Body of pancreas (tissue), 4 donors: Measurements from ENCODE around the gene CTTNBP2. TPM values are rescaled to one million over a fixed set of nuclear protein-coding genes. Genes with fewer than 3 reads are reported as not detected.
"Not testable (repeated sequence)": the region's sequence is repeated elsewhere in the genome, so short reads cannot be mapped to it uniquely, and the experiment has no call there.

Source experiments
- ATAC-seq: fragments of 150-250 bp; one replicate; pipeline ENCODE4 v1.9.1; 2016
- DNase-seq, 4 donors: peaks; one replicate each; pipeline ENCODE4 v3.0.0-alpha.2; 2019
- H3K27ac ChIP-seq, 4 donors: fragments of 200-600 bp; sonication (generic); 1 replicate in 3 of 4; 2 replicates in 1 of 4; pipeline versions ENCODE4 v1.5.1 to v1.6.1; 2016 to 2019; ENCODE audit warnings: mild to moderate bottlenecking in 1 of 4, mixed read lengths in 1 of 4, moderate library complexity in 1 of 4
- H3K27me3 ChIP-seq, 2 donors: fragments of 200-600 bp; sonication (generic); one replicate each; pipeline ENCODE4 v1.6.0; 2016; ENCODE audit warnings: mild to moderate bottlenecking in 1 of 2
- H3K36me3 ChIP-seq, 2 donors: fragments of 200-600 bp; sonication (generic); replicated peaks in 1 of 2; 2 replicates each; pipeline ENCODE4 v1.5.1; 2016; ENCODE audit warnings: low read depth in 2 of 2; ENCODE audit not compliant: insufficient read depth in 1 of 2
- H3K4me1 ChIP-seq: fragments of 200-600 bp; sonication (generic); one replicate; pipeline ENCODE4 v1.6.0; 2016
- H3K4me3 ChIP-seq, 2 donors: fragments of 200-600 bp; sonication (generic); 1 replicate in 1 of 2; 2 replicates in 1 of 2; pipeline ENCODE4 v1.5.1; 2016 to 2019
- H3K9me3 ChIP-seq, 3 donors: fragments of 200-600 bp; sonication (generic); 1 replicate in 2 of 3; 2 replicates in 1 of 3; pipeline ENCODE4 v1.5.1; 2016
- POLR2A ChIP-seq, 3 donors: fragments of 450-650 bp; IDR thresholded peaks; one replicate each; pipeline ENCODE4 v1.6.1; 2016; ENCODE audit warnings: antibody characterized with exemption in 3 of 3, mild to moderate bottlenecking in 2 of 3
- WGBS, 2 donors: methylation state at CpG; one replicate each; pipeline ENCODE4 v1.1.5; 2017; 5-methylcytosine and 5-hydroxymethylcytosine counted together
- intact Hi-C: fragments of 100-400 bp; cut with DNase I; formaldehyde crosslinking; loops from one replicate; pipeline ENCODE4 v1.15.1; 2023
- total RNA-seq, 2 donors: library from RNA; depleted of rRNA; stranded (reverse); fragments of >200 nt; gene quantifications; one replicate each; pipeline ENCODE4 v1.1.0, GENCODE V29; 2016
- TF ChIP-seq, protein P1 (sequence below), 7 experiments: fragments of 450-650 bp in 4 of 7; fragments of 200-600 bp in 3 of 7; sonication (generic) in 3 of 7; IDR thresholded peaks; one replicate each; pipeline ENCODE4 v1.5.1; 2016 to 2019; ENCODE audit warnings: antibody characterized with exemption in 7 of 7

CTTNBP2 gene
- total RNA-seq, 2 donors from 2014 or later = 18.5 to 25.7 TPM

DNA sequence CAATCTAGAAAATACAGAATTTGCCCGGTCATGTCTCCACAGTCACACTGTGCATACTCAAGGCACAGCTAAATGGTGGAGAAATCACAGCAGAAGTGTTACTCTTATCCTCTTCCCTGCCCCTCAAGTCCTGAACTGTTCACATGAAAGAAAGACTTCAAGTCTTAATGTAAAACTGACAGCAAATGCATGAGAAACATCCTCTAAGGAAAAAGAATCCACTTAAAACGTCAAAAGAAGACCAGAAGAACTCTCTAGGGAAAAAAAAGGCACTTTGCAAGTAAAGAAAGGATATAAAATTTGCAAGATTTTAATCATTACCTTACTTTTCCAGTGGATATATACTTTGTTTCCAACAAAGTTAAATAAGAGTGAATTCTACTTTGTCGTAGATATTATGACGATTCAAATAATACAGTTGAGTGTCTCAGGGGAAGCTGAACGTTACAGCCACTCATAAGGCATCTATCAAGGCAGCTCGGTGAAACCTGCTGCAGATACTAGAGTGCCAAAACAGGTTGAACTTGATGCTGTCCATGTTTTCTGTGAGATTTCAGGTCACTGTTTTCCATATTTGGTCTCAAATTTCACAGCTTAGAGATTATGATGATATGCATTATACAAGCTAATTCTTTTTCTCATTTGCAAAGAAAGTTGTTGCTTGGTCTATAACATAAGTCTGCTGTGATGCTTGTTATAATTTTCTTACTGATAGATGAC is 155.0 kb downstream of the CTTNBP2 start:
- intact Hi-C loops = no loop called here
- WGBS, 2 donors = 50 to 54% methylated on average over 6 of the region's 6 CpGs
- Histone ChIP-seq H3K36me3 (no peaks in the 10 kb centered on the region), H3K4me1 (peaks cover 21% of the 10 kb centered on the region), H3K27me3 (no peaks in the 10 kb centered on the region), H3K27ac (peak overlapping the region in 2 of 4 donors; percentile 21 to 46), H3K4me3 (no peak overlapping the region), H3K9me3 (no peaks in the 10 kb centered on the region)
- DNase-seq (no peak), ATAC-seq (no peak)
- TF ChIP-seq POLR2A (IDR thresholded peaks at IDR 0.05) = no peak

DNA sequence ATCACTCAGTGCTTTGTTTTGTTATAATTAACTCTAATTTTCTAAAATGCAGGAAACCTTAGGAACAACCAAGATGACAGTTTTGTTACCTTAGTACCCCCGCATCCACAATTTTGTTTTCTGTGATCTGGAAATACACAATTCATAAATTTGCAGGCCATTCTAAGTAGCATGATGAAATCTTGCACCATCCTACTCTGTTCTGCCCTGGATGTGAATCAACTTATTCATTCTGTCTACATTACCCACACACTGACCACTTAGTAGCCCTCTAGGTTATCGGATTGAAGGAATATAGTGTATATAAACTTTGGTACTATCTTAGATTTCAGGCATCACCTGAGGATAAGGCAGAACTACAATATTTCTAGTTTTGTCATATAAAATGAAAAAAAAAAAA is 155.9 kb downstream of the CTTNBP2 start:
- 75 to 81% methylated on average over 2 of the region's 2 CpGs for WGBS, 2 donors
- no peaks in the 10 kb centered on the region for H3K9me3 ChIP-seq
- peak overlapping the region in 1 of 4 donors; percentile 46 for H3K27ac ChIP-seq
- intact Hi-C loops = no loop called here
- peaks cover 21% of the 10 kb centered on the region for H3K4me1 ChIP-seq
- no peaks in the 10 kb centered on the region for H3K36me3 ChIP-seq
- no peak for TF ChIP-seq POLR2A (IDR thresholded peaks at IDR 0.05)
- TF ChIP-seq, protein P1, sequence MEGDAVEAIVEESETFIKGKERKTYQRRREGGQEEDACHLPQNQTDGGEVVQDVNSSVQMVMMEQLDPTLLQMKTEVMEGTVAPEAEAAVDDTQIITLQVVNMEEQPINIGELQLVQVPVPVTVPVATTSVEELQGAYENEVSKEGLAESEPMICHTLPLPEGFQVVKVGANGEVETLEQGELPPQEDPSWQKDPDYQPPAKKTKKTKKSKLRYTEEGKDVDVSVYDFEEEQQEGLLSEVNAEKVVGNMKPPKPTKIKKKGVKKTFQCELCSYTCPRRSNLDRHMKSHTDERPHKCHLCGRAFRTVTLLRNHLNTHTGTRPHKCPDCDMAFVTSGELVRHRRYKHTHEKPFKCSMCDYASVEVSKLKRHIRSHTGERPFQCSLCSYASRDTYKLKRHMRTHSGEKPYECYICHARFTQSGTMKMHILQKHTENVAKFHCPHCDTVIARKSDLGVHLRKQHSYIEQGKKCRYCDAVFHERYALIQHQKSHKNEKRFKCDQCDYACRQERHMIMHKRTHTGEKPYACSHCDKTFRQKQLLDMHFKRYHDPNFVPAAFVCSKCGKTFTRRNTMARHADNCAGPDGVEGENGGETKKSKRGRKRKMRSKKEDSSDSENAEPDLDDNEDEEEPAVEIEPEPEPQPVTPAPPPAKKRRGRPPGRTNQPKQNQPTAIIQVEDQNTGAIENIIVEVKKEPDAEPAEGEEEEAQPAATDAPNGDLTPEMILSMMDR (IDR thresholded peaks at IDR 0.05) = no peak
- no peak overlapping the region for H3K4me3 ChIP-seq
- DNase-seq (no peak), ATAC-seq (no peak)
- H3K27me3 ChIP-seq = no peaks in the 10 kb centered on the region

DNA sequence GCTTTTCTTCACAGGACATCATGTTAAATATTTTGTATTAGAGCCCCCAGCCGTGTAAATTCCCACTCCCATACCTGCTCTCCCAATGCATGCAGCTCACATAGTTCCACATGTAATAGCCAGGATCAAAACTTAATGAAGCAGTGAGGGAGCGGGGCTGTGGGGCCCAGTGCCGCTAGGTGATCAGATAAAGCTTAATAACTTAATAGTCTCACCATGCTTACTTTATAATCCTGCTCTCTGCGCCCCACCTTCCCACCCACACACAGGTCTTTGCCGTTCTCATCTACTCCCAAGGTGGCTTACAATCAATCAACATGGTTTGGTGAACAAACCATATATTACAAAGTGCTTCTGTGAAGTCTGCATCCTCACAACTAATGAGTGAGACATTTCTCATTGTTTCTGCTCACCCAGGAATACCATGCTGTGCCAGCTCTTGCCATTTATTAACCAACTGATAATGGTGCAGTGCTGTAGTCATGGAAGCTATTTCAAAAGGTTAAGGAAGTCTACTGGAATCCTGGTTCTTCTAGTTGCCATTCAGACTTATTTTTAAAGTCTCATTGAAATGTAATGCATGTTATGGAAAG is 156.4 kb downstream of the CTTNBP2 start:
- ATAC-seq = peak; percentile 93
- peak; percentile 26 to 71 (median 54) for DNase-seq
- WGBS, 2 donors = 28 to 38% methylated on average over 5 of the region's 5 CpGs

DNA sequence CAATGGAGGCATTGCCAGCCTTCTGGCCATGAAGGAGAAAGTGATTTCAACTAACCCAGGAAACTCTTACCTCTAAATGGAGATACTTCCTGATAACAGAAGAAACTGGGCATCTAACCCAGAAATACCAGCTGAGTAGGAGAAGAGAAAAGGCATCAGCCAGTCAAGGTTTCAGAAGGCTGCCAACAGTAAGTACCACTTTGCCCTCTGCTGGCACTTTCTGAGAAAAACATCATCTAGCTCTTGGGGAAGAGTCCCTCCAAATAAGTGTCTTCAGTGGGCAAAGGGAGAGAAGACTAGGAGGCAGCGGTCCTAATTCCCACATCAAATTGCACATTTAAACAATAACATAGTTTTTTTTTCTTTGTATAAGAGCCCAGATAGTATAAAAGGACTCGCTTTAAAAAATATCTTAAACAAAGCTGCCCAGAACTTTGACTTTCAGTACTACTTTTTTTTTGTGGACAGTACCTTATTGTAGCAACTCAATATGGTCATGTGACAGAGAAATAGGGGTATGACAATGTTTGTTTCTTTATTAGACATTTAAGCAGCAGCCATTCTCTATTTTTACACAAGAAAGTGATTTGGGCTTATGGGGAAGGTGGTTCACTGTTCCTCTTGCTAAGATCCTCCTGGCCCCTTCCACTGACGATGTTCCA is 157.3 kb downstream of the CTTNBP2 start:
- no peak overlapping the region for H3K4me3 ChIP-seq
- TF ChIP-seq POLR2A (IDR thresholded peaks at IDR 0.05) = no peak
- TF ChIP-seq, protein P1 (IDR thresholded peaks at IDR 0.05) = peak in 6 of 7 experiments; percentile 28 to 53 (median 50)

More for the DNA sequence above, 156.4 kb downstream of the CTTNBP2 start:
- H3K27me3 ChIP-seq = no peaks in the 10 kb centered on the region
- no peaks in the 10 kb centered on the region for H3K36me3 ChIP-seq
- H3K27ac ChIP-seq = peak overlapping the region in 3 of 4 donors; percentile 12 to 57 (median 44)
- H3K9me3 ChIP-seq = no peaks in the 10 kb centered on the region
- TF ChIP-seq, protein P1 (IDR thresholded peaks at IDR 0.05) = no peak
- no peak for TF ChIP-seq POLR2A (IDR thresholded peaks at IDR 0.05)
- H3K4me3 ChIP-seq = no peak overlapping the region
- intact Hi-C loops = no loop called here
- H3K4me1 ChIP-seq = peaks cover 21% of the 10 kb centered on the region

DNA sequence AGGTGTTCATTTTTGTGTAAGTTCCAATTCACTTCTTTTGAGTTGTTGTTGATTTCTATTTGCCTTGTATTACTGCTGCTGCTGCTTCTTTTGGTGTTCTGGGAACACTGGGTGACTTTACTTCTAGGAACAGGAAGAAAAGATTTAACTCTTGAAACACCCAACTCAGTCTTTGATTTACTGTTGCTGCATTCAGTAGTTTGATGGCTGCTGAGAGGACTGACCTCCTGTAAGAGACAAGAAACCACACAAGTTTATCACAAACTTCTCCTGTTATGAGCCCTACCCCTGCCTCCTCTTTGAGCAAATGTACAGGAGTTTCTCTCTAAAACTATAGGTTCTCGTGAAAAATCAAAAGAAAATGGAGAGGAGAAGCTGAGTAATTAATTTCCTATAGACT is 161.7 kb downstream of the CTTNBP2 start:
- Histone ChIP-seq H3K27ac (no peak overlapping the region), H3K36me3 (no peaks in the 10 kb centered on the region), H3K4me3 (no peak overlapping the region), H3K9me3 (no peaks in the 10 kb centered on the region), H3K4me1 (peaks cover 6% of the 10 kb centered on the region), H3K27me3 (no peaks in the 10 kb centered on the region)
- ATAC-seq (no peak), DNase-seq (no peak)
- intact Hi-C loops = no loop called here
- 73 to 81% methylated on average over 1 of the region's 1 CpG for WGBS, 2 donors
- TF ChIP-seq POLR2A (IDR thresholded peaks at IDR 0.05) = no peak
- TF ChIP-seq, protein P1 (IDR thresholded peaks at IDR 0.05) = no peak

More for the DNA sequence above, 157.3 kb downstream of the CTTNBP2 start:
- H3K36me3 ChIP-seq = no peaks in the 10 kb centered on the region
- WGBS, 2 donors = 66 to 69% methylated on average over 3 of the region's 3 CpGs
- no peaks in the 10 kb centered on the region for H3K9me3 ChIP-seq
- peak; percentile 31 to 62 (median 34) for DNase-seq
- H3K4me1 ChIP-seq = peaks cover 21% of the 10 kb centered on the region
- H3K27ac ChIP-seq = peak overlapping the region in 3 of 4 donors; percentile 12 to 57 (median 44)
- intact Hi-C loops = no loop called here
- peak; percentile 68 for ATAC-seq
- H3K27me3 ChIP-seq = no peaks in the 10 kb centered on the region

DNA sequence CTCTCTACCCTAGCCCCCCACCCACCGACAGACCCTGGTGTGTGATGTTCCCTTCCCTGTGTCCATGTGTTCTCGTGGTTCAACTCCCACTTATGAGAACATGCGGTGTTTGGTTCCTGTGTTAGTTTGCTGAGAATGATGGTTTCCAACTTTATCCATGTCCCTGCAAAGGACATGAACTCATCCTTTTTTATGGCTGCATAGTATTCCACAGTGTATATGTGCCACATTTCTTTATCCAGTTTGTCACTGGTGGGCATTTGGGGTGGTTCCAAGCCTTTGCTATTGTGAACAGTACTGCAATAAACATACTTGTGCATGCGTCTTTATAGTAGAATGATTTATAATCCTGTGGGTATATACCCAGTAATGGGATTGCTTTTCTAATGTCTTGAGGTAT is 165.1 kb downstream of the CTTNBP2 start:
- H3K27ac ChIP-seq, intact Hi-C loops, ATAC-seq, H3K27me3 ChIP-seq, H3K9me3 ChIP-seq, DNase-seq, H3K36me3 ChIP-seq, H3K4me3 ChIP-seq, H3K4me1 ChIP-seq: not testable (repeated sequence)
- WGBS, 2 donors = 87 to 95% methylated on average over 4 of the region's 4 CpGs
